ENCODE results near the gene HOXD13.

Gene HOXD13

GRCh38 chr2:176080540-176081375 is 11.8 kb upstream of the HOXD13 start:
- no peak for DNase-seq

- no peak for DNase-seq
Measured at GRCh38 chr2:176081376-176081836, 11.1 kb upstream of the HOXD13 start.

- no peak for DNase-seq
Measured at GRCh38 chr2:176081837-176082524, 10.5 kb upstream of the HOXD13 start.

GRCh38 chr2:176082525-176082823 is 10.0 kb upstream of the HOXD13 start:
- no peak for DNase-seq

GRCh38 chr2:176082824-176083751 is 9.4 kb upstream of the HOXD13 start:
- no peak for DNase-seq

- no peak for DNase-seq
Measured at GRCh38 chr2:176083796-176084261, 8.7 kb upstream of the HOXD13 start, which contains the start of gene EVX2. Gene EVX2 (minus strand): TSS chr2:176083962. CDS start chr2:176083776, 186 bp downstream.

GRCh38 chr2:176084611-176085119 is 7.9 kb upstream of the HOXD13 start:
- no peak for DNase-seq

GRCh38 chr2:176085120-176085788 is 7.3 kb upstream of the HOXD13 start:
- DNase-seq = no peak

GRCh38 chr2:176085861-176086771 is 6.4 kb upstream of the HOXD13 start:
- peak in 30 of 51 donors; percentile 2 to 67 (median 19) for DNase-seq

GRCh38 chr2:176087330-176088047 is 5.0 kb upstream of the HOXD13 start:
- DNase-seq = no peak

- DNase-seq = peak in 26 of 51 donors; percentile 1 to 63 (median 9)
Measured at GRCh38 chr2:176088048-176088936, 4.2 kb upstream of the HOXD13 start.

GRCh38 chr2:176088937-176089842 is 3.3 kb upstream of the HOXD13 start:
- DNase-seq = no peak

- DNase-seq = no peak
Measured at GRCh38 chr2:176089843-176090395, 2.6 kb upstream of the HOXD13 start.

- no peak for DNase-seq
Measured at GRCh38 chr2:176090862-176091261, 1.7 kb upstream of the HOXD13 start.

- no peak for DNase-seq
Measured at GRCh38 chr2:176091329-176092258, 927 bp upstream of the HOXD13 start.
